MV-4-11 (cell line): ENCODE data around the gene CACNG4.
A peak's percentile ranks its signal among the peaks of the same experiment; 100 is the strongest.

Source experiments
- DNase-seq: peaks from one replicate; lab custom pipeline; 2025; lab: John Stamatoyannopoulos, UW

Gene CACNG4

GRCh38 chr17:66963909-66964771, at the start of gene CACNG4:
Gene CACNG4 (plus strand): TSS chr17:66964707. CDS start chr17:66964912, 205 bp downstream.
- no peak for DNase-seq

DNA sequence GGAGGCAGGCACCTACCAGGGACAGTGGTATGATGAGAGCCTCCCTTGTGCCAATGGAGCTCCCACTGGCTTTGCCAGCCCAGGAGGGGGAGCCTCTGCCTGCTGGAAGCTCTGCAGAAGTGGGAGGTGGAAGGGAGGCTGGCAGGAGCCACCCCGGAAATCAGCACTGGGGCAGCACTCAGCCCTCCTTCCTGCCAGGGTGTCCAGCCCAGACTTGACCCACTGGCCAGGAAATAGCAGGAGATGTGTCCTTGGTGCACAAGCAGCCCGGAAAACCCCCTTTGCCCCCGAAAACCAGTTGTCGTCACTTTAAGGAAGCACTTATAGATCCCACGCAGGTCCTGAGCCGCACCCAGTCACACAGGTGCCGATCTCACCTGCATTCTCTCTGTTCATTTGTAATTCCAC, 49.3 kb upstream of the CACNG4 start:
- DNase-seq, result peak; percentile 25

DNA sequence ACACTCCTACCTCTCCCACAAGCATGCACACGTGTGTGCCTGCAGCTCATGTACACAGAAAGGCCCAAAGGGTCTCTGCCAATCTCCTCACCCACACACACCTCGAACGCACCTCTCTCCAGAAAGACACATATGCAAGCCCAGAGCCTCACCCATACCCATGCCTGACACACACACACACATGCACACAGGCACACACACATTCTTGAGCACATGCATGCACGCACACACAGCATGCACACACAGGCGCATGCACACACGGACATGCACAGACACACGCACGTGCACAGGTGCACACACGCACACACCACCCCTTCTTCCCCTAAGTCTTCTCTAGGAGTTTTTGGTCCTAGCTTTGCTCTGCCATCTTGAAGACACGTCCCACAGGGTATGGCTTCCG, 48.7 kb upstream of the CACNG4 start:
- DNase-seq, result no peak

DNA sequence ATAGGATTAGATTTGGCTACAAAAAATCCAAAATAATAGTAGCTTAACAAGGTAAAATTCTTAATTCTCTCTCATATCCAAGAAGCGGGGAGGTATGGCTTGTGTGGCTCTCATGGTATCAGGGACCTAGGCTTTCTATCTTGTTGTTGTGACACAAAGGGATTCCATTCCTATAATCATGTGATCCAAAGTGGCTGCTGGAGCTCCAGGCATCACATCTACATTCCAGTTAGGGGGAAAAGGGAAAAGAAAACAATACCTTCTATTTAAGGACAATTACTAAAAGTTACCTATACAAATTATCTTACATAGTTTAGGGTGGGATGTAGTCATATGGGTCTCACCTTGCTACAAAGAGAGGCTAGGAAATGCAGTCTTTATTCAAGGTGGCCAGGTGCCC, 47.6 kb upstream of the CACNG4 start:
- DNase-seq, result no peak

- no peak for DNase-seq
Observed at GRCh38 chr17:66918896-66919295, 45.6 kb upstream of the CACNG4 start.

DNA sequence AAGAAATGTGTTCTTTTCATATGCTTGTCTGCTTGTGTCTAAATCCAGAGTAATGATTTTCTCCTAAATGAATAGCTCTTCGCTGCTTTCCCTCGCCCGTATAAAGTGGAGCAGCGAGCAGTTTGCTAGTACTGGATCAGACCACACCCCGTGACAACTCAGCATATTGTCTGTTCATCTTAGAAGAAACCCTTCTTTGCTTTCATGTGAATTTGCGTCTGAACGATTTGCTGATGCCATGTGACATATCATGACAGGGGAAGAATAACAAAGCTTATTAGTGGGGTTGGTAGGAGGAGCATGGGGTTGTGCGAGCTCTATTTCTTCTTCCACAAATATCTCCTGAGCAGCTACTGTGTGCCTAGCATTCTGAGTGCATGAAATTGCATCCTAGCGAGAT, 44.1 kb upstream of the CACNG4 start:
- DNase-seq, result no peak

DNA sequence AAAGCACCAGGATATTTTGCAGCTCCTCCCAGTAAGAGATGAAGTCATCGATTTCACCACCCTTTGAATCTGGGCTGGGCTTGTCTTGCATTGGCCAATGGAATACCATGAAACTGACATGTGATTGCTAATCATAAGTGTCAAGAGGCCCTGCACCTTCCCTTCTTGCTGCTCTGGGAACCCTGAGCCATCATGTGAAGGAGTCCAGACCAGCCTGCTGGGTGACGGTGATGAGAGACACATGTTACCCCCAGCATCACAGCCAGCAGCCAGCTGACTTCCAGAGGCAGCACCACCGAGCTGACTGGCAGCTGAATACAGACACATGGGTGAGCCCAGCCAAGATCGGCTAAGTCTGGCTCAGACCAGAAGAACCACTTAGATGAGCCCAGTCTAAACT, 43.6 kb upstream of the CACNG4 start:
- peak; percentile 17 for DNase-seq

GRCh38 chr17:66923886-66924285, 40.6 kb upstream of the CACNG4 start:
- DNase-seq, result no peak

- DNase-seq, result no peak
Observed at GRCh38 chr17:66925811-66926500, 38.6 kb upstream of the CACNG4 start.

DNA sequence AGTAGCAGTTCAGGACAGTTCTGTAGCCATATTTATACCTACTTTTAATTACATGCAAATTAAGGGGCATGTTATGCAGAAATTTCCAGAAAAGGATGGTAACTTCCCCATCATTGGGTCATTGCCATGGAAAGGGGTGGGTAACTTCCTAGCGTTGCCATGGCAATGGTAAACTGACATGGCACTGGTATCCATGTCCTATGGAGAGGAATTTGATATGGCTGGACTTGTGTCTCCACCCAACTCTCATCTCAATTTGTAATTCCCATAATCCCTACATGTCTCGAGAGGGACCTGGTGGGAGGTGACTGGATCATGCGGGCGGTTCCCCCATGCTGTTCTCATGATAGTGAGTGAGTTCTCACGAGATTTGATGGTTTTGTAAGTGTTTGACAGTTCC, 35.6 kb upstream of the CACNG4 start:
- no peak for DNase-seq

DNA sequence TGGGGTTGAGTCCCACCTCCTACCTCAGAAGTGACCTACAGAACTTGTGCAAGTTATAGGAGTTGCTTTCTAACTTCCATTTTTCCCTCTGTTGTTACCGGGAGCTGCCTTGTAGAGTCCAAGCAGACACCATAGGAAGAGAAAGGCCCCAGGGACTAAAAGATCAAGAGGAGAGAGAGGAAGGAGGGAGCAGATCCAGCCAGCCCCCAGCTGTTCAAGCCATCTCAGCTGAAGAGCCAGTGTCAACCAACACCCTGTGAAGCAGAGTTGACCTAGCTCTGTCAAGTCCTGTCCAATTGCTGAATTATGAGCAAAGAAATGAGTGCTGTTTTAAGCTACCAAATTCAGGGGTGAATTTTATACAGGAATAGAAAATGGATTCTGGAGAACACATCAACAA, 34.9 kb upstream of the CACNG4 start:
- DNase-seq, result no peak

DNA sequence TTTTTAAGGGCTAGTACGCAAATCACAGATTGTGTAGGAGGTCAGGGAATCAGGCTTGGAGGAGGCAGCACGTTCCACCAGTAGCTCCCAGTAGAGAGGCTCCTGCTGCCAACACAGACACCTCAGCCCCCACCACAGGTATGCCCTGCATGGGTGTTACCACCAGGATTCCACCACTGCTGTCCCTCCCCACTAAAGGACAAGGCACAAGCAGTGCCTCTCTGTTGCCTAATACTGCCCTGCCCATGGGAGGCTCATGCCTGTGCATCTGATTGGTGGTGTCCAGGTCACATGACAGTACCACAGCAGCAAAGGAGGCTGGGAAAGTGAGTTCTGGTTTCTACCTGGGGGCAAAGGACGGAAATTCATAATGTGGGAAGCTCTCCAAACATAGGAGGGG, 33.6 kb upstream of the CACNG4 start:
- DNase-seq, result no peak

DNA sequence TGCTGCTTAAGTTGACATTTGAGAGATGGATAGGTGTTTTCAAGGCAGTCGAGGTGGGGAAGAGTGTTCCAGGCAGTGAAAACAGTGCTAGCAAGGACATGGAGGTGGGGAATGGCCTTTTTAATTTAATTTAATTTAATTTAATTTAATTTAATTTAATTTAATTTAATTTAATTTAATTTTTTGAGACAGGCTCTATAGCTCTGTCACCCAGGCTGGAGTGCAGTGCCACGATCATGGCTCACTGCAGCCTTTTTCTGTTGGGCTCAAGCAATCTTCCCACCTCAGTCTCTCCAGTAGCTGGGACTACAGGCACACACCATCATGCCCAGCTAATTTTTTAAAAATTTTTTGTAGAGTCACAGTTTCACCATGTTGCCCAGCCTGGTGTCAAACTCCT, 32.2 kb upstream of the CACNG4 start:
- no peak for DNase-seq

DNA sequence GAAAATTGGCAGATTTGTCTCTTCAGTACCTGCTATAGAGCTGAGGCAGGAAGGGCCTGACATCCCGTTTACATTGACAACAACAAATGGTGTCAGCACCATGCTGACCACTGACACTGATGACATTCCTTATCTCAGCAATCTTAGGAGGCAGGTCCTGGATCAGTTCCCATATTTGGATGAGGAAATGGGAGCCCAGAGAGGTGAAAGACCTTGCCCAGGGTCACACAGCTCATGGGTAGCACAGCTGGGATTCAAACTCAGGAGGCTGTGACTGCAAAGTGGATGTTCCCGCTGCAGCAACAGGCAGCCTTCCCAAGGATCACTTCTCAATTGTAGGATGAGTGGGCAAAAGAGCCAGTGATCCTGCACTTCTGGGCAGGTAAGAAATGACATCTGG, 30.5 kb upstream of the CACNG4 start:
- no peak for DNase-seq

DNA sequence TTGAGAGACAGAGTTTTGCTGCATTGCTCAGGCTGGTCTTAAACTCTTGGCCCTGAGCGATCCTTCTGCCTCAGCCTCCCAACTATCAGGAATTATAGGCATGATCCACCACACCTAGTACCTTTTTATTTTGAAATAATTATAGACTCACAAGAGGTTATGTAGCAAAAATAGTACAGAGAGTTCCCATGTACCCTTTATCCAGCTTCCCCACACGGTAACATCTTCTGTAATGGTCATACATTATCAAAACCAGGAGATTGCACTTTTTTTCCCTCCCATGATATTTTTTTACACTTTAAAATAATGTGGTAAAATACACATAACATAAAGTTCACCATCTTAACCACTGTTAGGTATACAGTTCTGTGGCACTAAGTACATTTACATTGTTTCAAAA, 28.8 kb upstream of the CACNG4 start:
- no peak for DNase-seq

DNA sequence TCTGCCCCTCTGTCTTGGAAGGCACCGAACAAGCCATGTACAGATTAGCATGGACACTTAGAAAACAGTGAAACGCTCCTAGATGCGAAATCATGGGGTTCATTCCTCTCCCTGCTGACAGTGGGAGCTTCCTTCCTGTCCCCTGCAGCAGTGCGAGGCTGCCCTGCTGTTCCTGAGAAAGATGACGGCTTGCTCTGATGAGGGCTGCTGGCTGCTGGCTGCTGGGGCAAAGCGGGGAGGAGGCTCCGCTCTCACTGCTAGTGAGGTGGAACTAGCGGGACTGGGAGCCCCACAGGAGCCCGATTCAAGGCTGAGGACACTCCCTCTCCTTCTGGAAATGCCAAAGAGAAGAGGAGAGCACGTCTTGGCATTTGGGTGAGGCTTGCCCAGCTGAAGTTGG, 25.9 kb upstream of the CACNG4 start:
- no peak for DNase-seq

GRCh38 chr17:66939461-66940114, 24.9 kb upstream of the CACNG4 start:
- no peak for DNase-seq

DNA sequence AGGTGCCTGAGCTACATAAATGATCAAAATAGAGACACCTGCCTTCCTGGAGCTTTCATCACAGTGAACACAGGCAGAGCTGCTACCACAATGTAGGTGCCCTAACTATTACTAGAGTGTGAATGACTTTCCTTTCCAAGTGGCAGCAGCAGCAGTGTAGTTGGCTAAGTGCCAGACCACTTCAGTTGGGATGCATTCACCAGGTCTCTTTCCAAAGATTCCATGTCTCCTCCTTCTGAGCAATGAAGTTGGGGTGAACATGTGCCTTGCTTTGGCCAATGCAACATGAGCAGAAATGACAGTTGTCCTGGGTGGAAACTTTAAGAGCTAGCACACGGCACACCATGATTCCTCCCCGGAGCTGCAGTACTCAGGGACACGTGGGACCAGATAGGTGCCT, 23.3 kb upstream of the CACNG4 start:
- DNase-seq, result no peak

- DNase-seq, result no peak
Observed at GRCh38 chr17:66941773-66942450, 22.6 kb upstream of the CACNG4 start.

- DNase-seq, result peak; percentile 50
Observed at GRCh38 chr17:66942451-66943264, 21.8 kb upstream of the CACNG4 start.

- no peak for DNase-seq
Observed at GRCh38 chr17:66943484-66943883, 21.0 kb upstream of the CACNG4 start.
